Endothelial cell of umbilical vein (primary cell): ENCODE results near the gene RWDD1. TPM values are rescaled to one million over a fixed set of nuclear protein-coding genes. Genes with fewer than 3 reads are reported as not detected.

Experiments used
- BruUV-seq: library from RNA; stranded (reverse); fragments of 400-500 nt; replicated peaks from 2 replicates; lab custom pipeline; 2021; lab: Mats Ljungman, UMichigan
- CTCF ChIA-PET: fragments of 300-600, 350-600 bp; sonication (Branson Sonifier 250); formaldehyde crosslinking; loops from one replicate; lab custom pipeline; 2021; ENCODE audit warnings: antibody characterized with exemption, inconsistent platforms; lab: Charles Lee
- POLR2A ChIA-PET: fragments of 300-600, 350-600 bp; sonication (Branson Sonifier 250); formaldehyde crosslinking; loops from one replicate; lab custom pipeline; 2021; ENCODE audit warnings: antibody characterized with exemption, inconsistent platforms; lab: Charles Lee
- DNase-seq: peaks from one replicate; pipeline ENCODE4 v3.0.0-alpha.2; 2011; ENCODE audit warnings: low read depth, low spot score
- FAIRE-seq: peaks from 2 replicates; lab custom pipeline; 2011; peaks lifted over from hg19 to GRCh38; lab: Jason Lieb, UNC
- H2AFZ ChIP-seq: 2 replicates; pipeline ENCODE4 v1.6.0; 2012; ENCODE audit warnings: low read depth, low read length, control low read depth, inconsistent platforms
- H3K27ac ChIP-seq: 2 replicates; pipeline ENCODE4 v1.5.1; 2011; ENCODE audit warnings: low read depth, mild to moderate bottlenecking, control low read depth, low read length, moderate library complexity; ENCODE audit not compliant: insufficient read depth
- H3K27me3 ChIP-seq, 2 experiments: 2 replicates each; pipeline versions ENCODE4 v1.6.0 to v1.6.1; 2011; ENCODE audit warnings: low read length in 2 of 2, mixed read lengths in 1 of 2; ENCODE audit not compliant: control insufficient read depth in 2 of 2, insufficient read depth in 2 of 2
- H3K36me3 ChIP-seq, 2 experiments: 2 replicates in 1 of 2; 3 replicates in 1 of 2; pipeline ENCODE4 v1.5.1; 2011; ENCODE audit warnings: low read length in 2 of 2, mild to moderate bottlenecking in 1 of 2, moderate library complexity in 1 of 2; ENCODE audit not compliant: control insufficient read depth in 2 of 2, insufficient read depth in 2 of 2; ENCODE audit errors: extremely low read depth in 1 of 2
- H3K4me1 ChIP-seq: 3 replicates; pipeline ENCODE4 v1.5.1; 2011; ENCODE audit warnings: mild to moderate bottlenecking, low read length; ENCODE audit not compliant: control insufficient read depth, insufficient read depth; ENCODE audit errors: extremely low read depth
- H3K4me2 ChIP-seq: 2 replicates; pipeline ENCODE4 v1.6.1; 2011; ENCODE audit warnings: low read length, control low read depth, mixed read lengths; ENCODE audit not compliant: insufficient read depth
- H3K4me3 ChIP-seq, 3 experiments: fragments of 200-600 bp in 1 of 3; sonication (generic), shearing (Covaris generic) in 1 of 3; replicated peaks in 1 of 3; 2 replicates each; pipeline ENCODE4 v1.5.1; 2011 to 2016; ENCODE audit warnings: control low read depth in 3 of 3, low read length in 3 of 3, mild to moderate bottlenecking in 2 of 3, inconsistent platforms in 1 of 3, low read depth in 1 of 3, moderate library complexity in 1 of 3; ENCODE audit not compliant: insufficient read depth in 1 of 3
- H3K79me2 ChIP-seq: 2 replicates; pipeline ENCODE4 v1.6.0; 2012; ENCODE audit warnings: low read length, inconsistent platforms; ENCODE audit not compliant: control insufficient read depth, insufficient read depth
- H3K9ac ChIP-seq: replicated peaks from 2 replicates; pipeline ENCODE3; 2011; ENCODE audit warnings: low read length, control low read depth; ENCODE audit not compliant: insufficient read depth; ENCODE audit errors: extremely low read depth
- H3K9me1 ChIP-seq: replicated peaks from 3 replicates; pipeline ENCODE4 v1.6.0; 2011; ENCODE audit warnings: mild to moderate bottlenecking, low read length; ENCODE audit not compliant: control insufficient read depth, insufficient read depth; ENCODE audit errors: extremely low read depth
- H3K9me3 ChIP-seq: replicated peaks from 2 replicates; pipeline ENCODE4 v1.5.1; 2012; ENCODE audit warnings: low read length, inconsistent platforms; ENCODE audit not compliant: control insufficient read depth, insufficient read depth
- H4K20me1 ChIP-seq: replicated peaks from 2 replicates; pipeline ENCODE3; 2011; ENCODE audit warnings: mild to moderate bottlenecking, low read length; ENCODE audit not compliant: control insufficient read depth, insufficient read depth; ENCODE audit errors: extremely low read depth
- CTCF ChIP-seq, 2 donors: IDR thresholded peaks; 1 replicate in 1 of 2; 2 replicates in 1 of 2; pipeline ENCODE4 v1.5.1; 2011; ENCODE audit warnings: low read length in 2 of 2, mild to moderate bottlenecking in 2 of 2, moderate library complexity in 2 of 2, control low read depth in 1 of 2, inconsistent platforms in 1 of 2, low read depth in 1 of 2; ENCODE audit not compliant: insufficient read depth in 1 of 2; ENCODE audit errors: extremely low read depth in 1 of 2
- EZH2 ChIP-seq: IDR thresholded peaks from 2 replicates; pipeline ENCODE4 v1.6.1; 2012; ENCODE audit warnings: borderline replicate concordance, low read depth, mild to moderate bottlenecking, moderate library complexity, low read length, inconsistent platforms; ENCODE audit not compliant: severe bottlenecking
- FOS ChIP-seq: IDR thresholded peaks from 2 replicates; pipeline ENCODE4 v1.6.1; 2011; ENCODE audit warnings: mild to moderate bottlenecking, low read length, moderate library complexity, borderline replicate concordance; ENCODE audit not compliant: insufficient read depth
- GATA2 ChIP-seq: IDR thresholded peaks from 2 replicates; pipeline ENCODE4 v1.7.0; 2011; ENCODE audit warnings: low read depth, mild to moderate bottlenecking, moderate library complexity, mixed read lengths, low read length; ENCODE audit not compliant: insufficient read length, insufficient read depth
- JUN ChIP-seq: IDR thresholded peaks from 2 replicates; pipeline ENCODE4 v1.6.1; 2011; ENCODE audit warnings: borderline replicate concordance, low read depth; ENCODE audit not compliant: insufficient read length, insufficient read depth
- MAX ChIP-seq: IDR thresholded peaks from 2 replicates; pipeline ENCODE4 v1.6.1; 2011; ENCODE audit not compliant: insufficient read depth, insufficient read length
- MYC ChIP-seq: IDR thresholded peaks from one replicate; pipeline ENCODE4 v1.6.1; 2011; ENCODE audit warnings: mild to moderate bottlenecking, low read depth, low read length
- POLR2A ChIP-seq: IDR thresholded peaks from 2 replicates; pipeline ENCODE4 v1.6.1; 2012; ENCODE audit warnings: low read depth, mild to moderate bottlenecking, control low read depth, low read length
- POLR2AphosphoS5 ChIP-seq: IDR thresholded peaks from 2 replicates; pipeline ENCODE4 v1.6.1; 2012; ENCODE audit warnings: low read depth, mild to moderate bottlenecking, control low read depth, low read length, moderate library complexity; ENCODE audit not compliant: insufficient read depth
- dilution Hi-C: fragments of 300-500 bp; cut with MboI; formaldehyde crosslinking; loops from one replicate; pipeline ENCODE4 v1.15.0; 2019; ENCODE audit warnings: low sequenced_read_pairs; ENCODE audit not compliant: extremely low pct_ligation_motif_present
- intact Hi-C: fragments of 100-400 bp; cut with micrococcal nuclease; formaldehyde crosslinking; loops from one replicate; pipeline ENCODE4 v1.10.0; 2022
- polyA plus RNA-seq, 4 experiments: library from polyadenylated mRNA; depleted of rRNA in 3 of 4; stranded (reverse) in 3 of 4; unstranded in 1 of 4; fragments of >200 nt; gene quantifications; 2 replicates each; pipeline versions ENCODE4 v1.2.1 to v1.2.3, GENCODE V29; 2011 to 2012; ENCODE audit warnings: missing spikeins in 1 of 4
- total RNA-seq: library from RNA; stranded (reverse); gene quantifications from 2 replicates; pipeline ENCODE4 v1.2.3, GENCODE V29; 2021

RWDD1 gene
- total and polyA plus RNA-seq, 2 donors (not counting 3 experiments of a cell fraction or from before 2014, with no cell fraction given), result 18.7 to 37.9 TPM

- FAIRE-seq, result no peak
- Histone ChIP-seq H3K27ac (no peak overlapping the region), H2AFZ (no peak overlapping the region), H4K20me1 (no peaks in the 10 kb centered on the region), H3K4me3 (no peak overlapping the region), H3K79me2 (no peaks in the 10 kb centered on the region), H3K4me2 (no peak overlapping the region), H3K4me1 (no peaks in the 10 kb centered on the region), H3K27me3 (no peaks in the 10 kb centered on the region), H3K9ac (no peak overlapping the region), H3K36me3 (no peaks in the 10 kb centered on the region), H3K9me3 (no peaks in the 10 kb centered on the region), H3K9me1 (no peaks in the 10 kb centered on the region)
- intact Hi-C loops, result no loop called here
- DNase-seq, result no peak
- no peak for TF ChIP-seq FOS
- TF ChIP-seq JUN, result no peak
- no peak for TF ChIP-seq MAX
- no peak for TF ChIP-seq CTCF (IDR thresholded peaks at IDR 0.05; ENCODE audit: extremely low read depth in 1 of 2, insufficient read depth in 1 of 2, low read depth in 1 of 2, low read length in 2 of 2)
- no peak for TF ChIP-seq GATA2
- TF ChIP-seq POLR2AphosphoS5, result no peak
- TF ChIP-seq MYC, result no peak
- TF ChIP-seq POLR2A, result no peak
- TF ChIP-seq EZH2, result no peak
- BruUV-seq, result no TSS peak
- ChIA-PET CTCF (interaction anchor here (0.8 to 4.0 kb wide), 5 partner anchors 8 to 256 kb away, joined by 3 to 13 read pairs (median 7); no protein-coding TSS in a partner anchor), POLR2A (no interaction called here)
- dilution Hi-C loops, result no loop called here
Observed at GRCh38 chr6:116543149-116543548, 28.2 kb upstream of the RWDD1 start.
